Activated naive CD4-positive, alpha-beta T cell treated with anti-CD3 and anti-CD28 coated beads, Interleukin-2, amount 50 U/mL, for 72 hours (primary cell): ENCODE measurements around the gene SLC39A7. TPM values are rescaled to one million over a fixed set of nuclear protein-coding genes. Genes with fewer than 3 reads are reported as not detected.

Source experiments
- ATAC-seq, 2 donors: fragments of 150-1000 bp; cut with Tn5 transposase; 2 replicates each; pipeline ENCODE4 v1.10.0; 2021; ENCODE audit warnings: mild to moderate bottlenecking in 2 of 2, moderate library complexity in 2 of 2
- DNase-seq, 2 donors: peaks; one replicate each; pipeline ENCODE4 v3.0.0; 2021 to 2022; ENCODE audit warnings: low spot score in 2 of 2
- H3K27ac Mint-ChIP-seq, 2 donors: one replicate each; pipeline ENCODE4 v1.8.0; 2022; ENCODE audit warnings: mild to moderate bottlenecking in 2 of 2, mixed read lengths in 2 of 2
- H3K36me3 Mint-ChIP-seq, 2 donors: one replicate each; pipeline ENCODE4 v1.8.0; 2022; ENCODE audit warnings: mixed read lengths in 2 of 2
- H3K9me3 Mint-ChIP-seq, 2 donors: one replicate each; pipeline ENCODE4 v1.8.0; 2022; ENCODE audit warnings: mixed read lengths in 2 of 2
- total RNA-seq, 2 donors: library from RNA; stranded (reverse); gene quantifications; one replicate each; pipeline ENCODE4 v1.2.3, GENCODE V29; 2022

The SLC39A7 gene
- total RNA-seq, 2 donors from 2014 or later = 45.8 to 78.2 TPM

DNA sequence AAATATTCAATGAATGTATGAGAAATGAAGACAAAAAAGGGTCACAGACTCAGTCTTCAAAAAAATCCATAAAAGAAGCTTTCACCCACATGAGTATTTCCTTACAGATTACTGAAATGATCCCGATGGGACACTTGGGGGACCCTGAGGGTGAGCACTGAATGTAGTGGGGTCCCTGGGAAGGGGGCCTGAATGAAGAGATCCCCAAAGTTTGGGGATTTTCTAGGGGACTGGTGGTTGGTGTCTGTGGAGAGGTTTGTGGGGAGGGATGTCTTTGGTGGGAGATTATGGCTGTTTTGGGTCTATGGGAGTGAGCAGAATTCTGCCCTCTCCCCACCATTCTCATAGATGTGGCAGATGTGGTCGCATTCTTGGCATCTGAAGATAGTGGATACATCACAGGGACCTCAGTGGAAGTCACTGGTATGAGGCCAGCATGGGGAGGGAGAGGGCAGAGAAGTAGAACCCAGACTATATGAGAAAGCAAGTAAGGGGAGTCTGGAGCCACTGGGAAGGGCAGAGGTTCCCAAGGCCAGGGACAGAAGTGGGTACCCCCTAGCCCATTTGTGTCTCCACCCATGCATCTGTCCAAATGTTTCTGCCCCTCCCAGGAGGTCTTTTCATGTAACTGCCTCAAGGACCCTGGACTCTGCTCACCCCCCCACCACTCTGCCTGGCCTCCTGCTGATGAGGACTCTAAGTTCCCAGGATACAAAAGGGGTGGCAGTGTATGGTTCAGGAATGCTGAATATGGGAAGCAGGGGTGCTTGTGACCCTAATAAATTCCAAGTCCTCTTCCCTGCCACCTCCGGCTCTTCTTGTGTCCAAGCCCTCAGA is 5.6 kb downstream of the SLC39A7 start:
- peak overlapping the region; percentile 98 to 99 for H3K27ac Mint-ChIP-seq
- DNase-seq (no peak), ATAC-seq (peak in 1 of 2 donors; percentile 3)
- no peaks in the 10 kb centered on the region for H3K9me3 Mint-ChIP-seq
- H3K36me3 Mint-ChIP-seq = peaks cover 32 to 42% of the 10 kb centered on the region in 2 donors

DNA sequence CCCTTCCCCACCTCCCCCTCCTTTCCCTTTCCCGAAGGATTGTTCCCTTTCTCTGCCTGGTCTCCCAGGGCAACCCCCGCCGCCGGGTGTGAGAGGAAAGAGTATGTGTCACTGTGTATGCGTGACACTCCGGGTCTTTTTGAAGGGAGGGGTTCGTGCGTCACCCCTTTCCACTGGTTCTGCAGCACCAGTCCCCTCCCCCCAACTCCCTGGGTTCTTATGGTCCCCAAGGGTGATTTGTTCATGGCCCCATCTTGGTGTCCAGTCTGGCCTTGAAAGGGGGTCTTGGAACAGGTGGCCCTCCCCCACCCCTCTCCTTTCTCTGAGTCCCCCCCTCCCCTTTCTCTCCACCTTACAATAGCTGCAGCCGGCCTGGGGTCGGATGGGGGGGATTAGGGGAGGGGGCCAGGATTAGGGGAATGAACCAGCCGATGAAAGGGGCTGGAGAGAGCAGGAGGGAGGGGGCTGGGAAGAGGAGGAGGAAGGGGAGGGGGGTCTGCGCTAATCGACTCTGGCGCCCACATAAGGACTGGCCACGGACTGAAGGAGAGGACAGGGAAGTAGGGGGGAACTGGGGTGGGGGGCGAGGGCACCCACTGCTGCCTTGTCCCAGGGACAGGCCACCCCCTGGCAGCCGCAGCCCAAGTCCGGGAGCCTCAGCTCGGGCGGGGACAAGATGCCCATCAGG is 6.3 kb downstream of the SLC39A7 start:
- DNase-seq (no peak), ATAC-seq (no peak)
- Mint-ChIP-seq H3K9me3 (no peaks in the 10 kb centered on the region), H3K36me3 (peaks cover 24 to 34% of the 10 kb centered on the region in 2 donors), H3K27ac (peak overlapping the region in 1 of 2 donors; percentile 98)

GRCh38 chr6:33207552-33208090 is 7.0 kb downstream of the SLC39A7 start:
- H3K36me3 Mint-ChIP-seq = peaks cover 18 to 28% of the 10 kb centered on the region in 2 donors
- H3K9me3 Mint-ChIP-seq = no peaks in the 10 kb centered on the region
- ATAC-seq = no peak
- peak overlapping the region; percentile 93 to 97 for H3K27ac Mint-ChIP-seq
- DNase-seq = no peak

DNA sequence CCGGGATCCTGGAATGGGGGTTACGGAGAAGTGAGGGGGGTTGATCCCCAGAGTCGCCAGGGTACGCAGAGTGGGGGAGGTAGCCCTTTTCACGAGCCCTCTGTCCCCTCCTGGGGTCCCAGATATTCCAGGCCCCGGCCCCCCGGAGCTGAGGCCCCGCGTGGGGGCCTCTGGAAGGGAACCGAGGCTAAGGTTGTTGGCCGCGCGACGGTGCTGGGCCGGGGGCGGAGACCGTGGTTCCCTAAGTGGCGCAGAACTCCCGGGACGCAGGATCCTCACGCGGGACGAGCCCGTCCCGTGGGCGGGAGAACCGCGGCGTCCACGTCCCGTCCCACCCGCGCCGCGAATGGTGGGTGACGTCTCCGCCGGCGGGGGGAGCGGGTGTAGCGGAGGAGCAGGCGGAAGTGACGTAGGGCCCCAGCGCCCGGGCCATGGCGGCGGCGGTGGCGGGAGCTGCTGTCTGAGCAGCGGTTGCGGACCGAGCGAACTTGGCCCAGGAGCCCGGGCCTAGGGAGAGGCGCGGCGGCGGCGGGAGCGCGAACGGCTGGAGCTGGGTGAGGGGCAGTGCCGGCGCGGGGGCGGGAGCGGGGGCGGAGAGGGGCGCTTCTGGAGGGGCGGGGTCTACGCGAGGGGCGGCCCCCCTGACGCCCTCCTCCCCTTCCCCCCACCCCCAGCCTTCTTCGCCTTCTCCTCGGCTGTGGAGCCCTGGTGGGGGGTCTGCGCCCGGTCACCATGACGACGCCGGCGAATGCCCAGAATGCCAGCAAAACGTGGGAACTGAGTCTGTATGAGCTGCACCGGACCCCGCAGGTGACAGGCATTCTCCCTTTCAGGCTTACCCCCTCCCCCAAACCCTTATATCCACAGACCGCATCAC is 7.7 kb downstream of the SLC39A7 start, which contains the start of gene RING1:
Gene RING1 (plus strand): TSS at position 410 of the 877 bp plus-strand sequence. CDS start 323 bp downstream, at position 733.
- Mint-ChIP-seq H3K27ac (peak within 1 kb of the TSS; percentile 93 to 97), H3K9me3 (no peaks in the 10 kb centered on the region), H3K36me3 (peaks cover 11 to 21% of the 10 kb centered on the region in 2 donors)
- ATAC-seq (peak; percentile 29 to 46), DNase-seq (peak; percentile 80 to 87)

DNA sequence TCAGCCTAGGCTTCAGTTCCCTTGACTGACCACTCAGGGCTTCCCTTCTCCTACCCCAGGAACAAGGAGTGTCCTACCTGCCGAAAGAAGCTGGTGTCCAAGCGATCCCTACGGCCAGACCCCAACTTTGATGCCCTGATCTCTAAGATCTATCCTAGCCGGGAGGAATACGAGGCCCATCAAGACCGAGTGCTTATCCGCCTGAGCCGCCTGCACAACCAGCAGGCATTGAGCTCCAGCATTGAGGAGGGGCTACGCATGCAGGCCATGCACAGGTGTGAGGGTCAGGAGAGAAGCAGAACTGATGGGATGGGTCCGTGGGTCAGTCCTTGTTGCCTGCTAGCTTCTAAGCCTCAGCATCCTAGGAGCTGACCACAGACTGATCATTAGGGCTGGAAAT is 9.2 kb downstream of the SLC39A7 start:
- Mint-ChIP-seq H3K27ac (peak overlapping the region in 1 of 2 donors; percentile 93), H3K36me3 (peaks cover 5 to 15% of the 10 kb centered on the region in 2 donors)

GRCh38 chr6:33211136-33211535 is 10.5 kb downstream of the SLC39A7 start:
- ATAC-seq (no peak), DNase-seq (no peak)
- no peaks in the 10 kb centered on the region for H3K9me3 Mint-ChIP-seq
- no peak overlapping the region for H3K27ac Mint-ChIP-seq
- peaks cover 5 to 15% of the 10 kb centered on the region in 2 donors for H3K36me3 Mint-ChIP-seq

More for the DNA sequence above, 9.2 kb downstream of the SLC39A7 start:
- H3K9me3 Mint-ChIP-seq = no peaks in the 10 kb centered on the region
- ATAC-seq (no peak), DNase-seq (no peak)

GRCh38 chr6:33211666-33212422 is 11.2 kb downstream of the SLC39A7 start:
- peaks cover 5 to 15% of the 10 kb centered on the region in 2 donors for H3K36me3 Mint-ChIP-seq
- ATAC-seq (no peak), DNase-seq (no peak)
- H3K9me3 Mint-ChIP-seq = no peaks in the 10 kb centered on the region
- H3K27ac Mint-ChIP-seq = no peak overlapping the region

DNA sequence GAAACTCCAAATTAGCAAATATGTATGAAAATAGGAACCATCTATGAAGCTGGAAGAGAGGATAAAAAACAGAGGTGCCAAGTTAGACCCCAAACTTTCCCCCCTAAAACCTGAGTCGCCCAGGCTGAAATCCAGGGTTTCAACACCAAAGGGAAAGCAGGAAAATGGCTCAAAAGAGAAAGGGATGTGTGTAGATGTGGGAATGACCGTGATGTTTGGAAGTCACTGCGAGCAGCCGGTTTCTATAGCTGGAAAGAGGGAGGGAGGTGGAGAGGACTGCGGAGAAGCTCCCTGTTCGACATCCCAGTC is 12.1 kb downstream of the SLC39A7 start:
- peaks cover 5 to 15% of the 10 kb centered on the region in 2 donors for H3K36me3 Mint-ChIP-seq
- DNase-seq (no peak), ATAC-seq (no peak)
- H3K27ac Mint-ChIP-seq = peak overlapping the region in 1 of 2 donors; percentile 30
- H3K9me3 Mint-ChIP-seq = no peaks in the 10 kb centered on the region

- Mint-ChIP-seq H3K27ac (peak overlapping the region in 1 of 2 donors; percentile 30), H3K9me3 (no peaks in the 10 kb centered on the region), H3K36me3 (peaks cover 5 to 15% of the 10 kb centered on the region in 2 donors)
- ATAC-seq (no peak), DNase-seq (no peak)
Observed at GRCh38 chr6:33213166-33213988, 12.7 kb downstream of the SLC39A7 start.

DNA sequence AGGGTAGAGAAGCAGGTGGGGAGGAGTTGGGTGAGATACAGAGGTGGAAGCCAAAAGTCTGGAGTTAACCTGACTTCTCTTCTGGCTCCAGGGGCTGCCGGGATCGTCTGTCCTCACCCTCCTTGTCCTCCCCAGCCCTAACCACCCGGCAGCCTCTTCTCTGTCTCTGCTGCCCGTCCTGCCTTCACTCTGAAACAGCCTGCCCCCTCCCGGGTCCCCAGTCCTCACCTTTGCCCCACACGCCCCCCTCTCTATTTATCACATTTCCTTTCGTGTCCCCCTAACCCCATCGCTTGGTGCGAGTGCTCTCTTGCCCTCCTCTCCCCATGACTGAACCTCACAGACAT is 13.3 kb downstream of the SLC39A7 start:
- Mint-ChIP-seq H3K9me3 (no peaks in the 10 kb centered on the region), H3K36me3 (peaks cover 5 to 12% of the 10 kb centered on the region in 2 donors), H3K27ac (peak overlapping the region in 1 of 2 donors; percentile 30)
- DNase-seq = no peak
- ATAC-seq = no peak

DNA sequence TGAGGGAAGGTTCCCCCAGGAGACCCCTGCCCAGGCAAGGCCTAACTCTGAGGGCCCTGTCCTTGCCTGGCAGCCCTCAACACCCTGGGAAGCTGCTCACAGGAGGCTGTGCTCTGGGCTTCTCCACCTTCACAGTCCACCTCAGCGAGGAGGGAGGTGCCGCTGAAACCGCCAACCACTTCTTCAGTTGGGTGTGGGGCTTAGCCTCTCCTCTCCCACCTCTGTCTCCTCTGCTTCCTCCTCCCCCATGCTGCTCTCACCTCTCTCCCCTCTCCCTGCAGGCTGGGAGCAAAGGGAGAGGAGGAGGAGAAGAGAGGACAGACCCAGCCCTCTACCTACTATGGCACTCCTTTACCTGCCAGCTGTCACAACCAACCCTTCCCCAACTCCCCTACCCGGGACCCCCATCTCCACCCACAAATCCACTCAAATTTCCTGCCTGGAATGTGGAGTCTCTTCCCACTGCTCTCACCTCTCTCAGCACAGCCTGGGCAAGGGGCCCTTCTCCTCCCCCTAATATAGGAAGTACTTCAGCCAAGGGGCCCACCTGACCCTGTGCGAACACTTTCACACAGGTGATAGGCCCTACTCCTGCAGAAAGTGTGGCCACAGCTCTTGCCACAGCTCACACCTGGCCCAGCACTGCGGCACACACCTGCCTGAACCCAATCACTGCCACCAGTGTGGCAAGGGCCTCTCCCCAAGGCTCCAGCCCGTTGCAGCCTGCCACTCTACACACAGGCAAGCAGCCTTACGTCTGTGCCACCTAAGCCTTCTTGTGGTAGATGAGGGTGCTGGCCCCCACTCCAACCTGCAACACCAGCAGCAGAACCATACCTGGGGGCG is 14.8 kb downstream of the SLC39A7 start:
- ATAC-seq = peak in 1 of 2 donors; percentile 21
- Mint-ChIP-seq H3K36me3 (no peaks in the 10 kb centered on the region), H3K9me3 (no peaks in the 10 kb centered on the region), H3K27ac (no peak overlapping the region)
- peak in 1 of 2 donors; percentile 53 for DNase-seq

DNA sequence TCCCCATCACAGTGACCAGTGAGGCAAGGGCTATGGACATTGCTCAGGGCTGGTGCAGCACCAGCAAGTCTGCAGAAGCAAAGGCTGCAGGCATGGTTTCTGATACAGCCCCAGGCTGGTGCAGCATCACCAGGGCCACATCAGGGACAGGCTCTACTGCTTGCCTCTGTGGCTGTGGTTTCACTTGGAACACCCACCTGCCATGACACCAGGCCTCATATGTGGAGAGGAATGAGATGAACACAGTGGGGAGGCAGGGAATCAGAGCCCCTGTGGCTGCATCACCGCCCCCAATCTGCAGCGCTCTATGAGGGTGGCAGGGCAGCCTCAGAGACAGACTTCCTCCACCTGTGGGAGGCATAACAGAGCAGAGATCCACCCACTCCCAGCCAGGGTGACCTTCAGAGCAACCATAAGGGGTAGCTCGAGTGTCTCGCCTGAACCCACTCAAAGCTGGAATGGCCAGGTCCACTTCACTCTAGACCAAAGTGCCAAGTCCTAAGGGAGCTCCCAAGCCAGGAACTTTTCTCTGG is 15.5 kb downstream of the SLC39A7 start:
- H3K9me3 Mint-ChIP-seq = no peaks in the 10 kb centered on the region
- H3K36me3 Mint-ChIP-seq = no peaks in the 10 kb centered on the region
- H3K27ac Mint-ChIP-seq = no peak overlapping the region
- DNase-seq (peak in 1 of 2 donors; percentile 47), ATAC-seq (peak; percentile 17 to 40)

DNA sequence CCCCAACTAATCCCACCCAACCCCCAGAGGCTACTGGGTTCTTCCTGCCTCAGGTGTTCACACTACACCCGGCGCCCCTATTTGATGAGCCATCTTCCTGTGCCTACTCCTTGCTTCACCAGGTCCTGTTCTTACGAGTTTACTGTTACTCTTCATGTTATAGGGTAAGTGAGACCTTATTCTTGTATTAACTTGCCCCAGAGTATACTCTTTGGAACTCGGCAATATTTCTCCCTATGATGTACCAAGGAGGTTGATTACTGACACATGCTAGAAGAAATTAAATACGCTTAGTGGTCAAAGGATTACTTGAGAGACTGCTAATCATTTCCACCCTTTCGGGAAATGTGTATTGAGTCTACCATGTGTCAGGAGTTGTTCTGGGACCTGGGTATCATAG is 16.6 kb downstream of the SLC39A7 start:
- H3K36me3 Mint-ChIP-seq = no peaks in the 10 kb centered on the region
- no peaks in the 10 kb centered on the region for H3K9me3 Mint-ChIP-seq
- DNase-seq (no peak), ATAC-seq (no peak)
- no peak overlapping the region for H3K27ac Mint-ChIP-seq

- ATAC-seq = peak in 1 of 2 donors; percentile 55
- no peaks in the 10 kb centered on the region for H3K36me3 Mint-ChIP-seq
- H3K27ac Mint-ChIP-seq = no peak overlapping the region
- no peak for DNase-seq
- H3K9me3 Mint-ChIP-seq = no peaks in the 10 kb centered on the region
Observed at GRCh38 chr6:33217681-33218080, 17.0 kb downstream of the SLC39A7 start.
